ENCODE measurements around the gene EXOSC5.

- TF ChIP-seq CTCF (IDR thresholded peaks at IDR 0.05), result no peak
- TF ChIP-seq USF1 (IDR thresholded peaks at IDR 0.05; ENCODE audit: borderline replicate concordance, low read depth), result no peak
- TF ChIP-seq TAF1 (IDR thresholded peaks at IDR 0.05; ENCODE audit: borderline replicate concordance, low read depth, low read length), result no peak
- no peak for TF ChIP-seq SMC3 (IDR thresholded peaks at IDR 0.05; ENCODE audit: low read depth, low read length)
- TF ChIP-seq RFX5 (IDR thresholded peaks at IDR 0.05; ENCODE audit: low read length), result no peak
- TF ChIP-seq CHD2 (IDR thresholded peaks at IDR 0.05; ENCODE audit: low read length, partially characterized antibody), result no peak
- TF ChIP-seq MAX (IDR thresholded peaks at IDR 0.05; ENCODE audit: low read depth), result no peak
- no peak for TF ChIP-seq RAD21 (IDR thresholded peaks at IDR 0.05; ENCODE audit: low read length)
- no peak for TF ChIP-seq REST (IDR thresholded peaks at IDR 0.05; ENCODE audit: low read depth, low read length)
- TF ChIP-seq NFIC (IDR thresholded peaks at IDR 0.05; ENCODE audit: borderline replicate concordance), result no peak
These were observed 24.2 kb upstream of the EXOSC5 start for GRCh38 chr19:41421314-41421713.

Data from SK-N-SH (cell line).